Measurements from ENCODE around the gene FAM118B.

DNA sequence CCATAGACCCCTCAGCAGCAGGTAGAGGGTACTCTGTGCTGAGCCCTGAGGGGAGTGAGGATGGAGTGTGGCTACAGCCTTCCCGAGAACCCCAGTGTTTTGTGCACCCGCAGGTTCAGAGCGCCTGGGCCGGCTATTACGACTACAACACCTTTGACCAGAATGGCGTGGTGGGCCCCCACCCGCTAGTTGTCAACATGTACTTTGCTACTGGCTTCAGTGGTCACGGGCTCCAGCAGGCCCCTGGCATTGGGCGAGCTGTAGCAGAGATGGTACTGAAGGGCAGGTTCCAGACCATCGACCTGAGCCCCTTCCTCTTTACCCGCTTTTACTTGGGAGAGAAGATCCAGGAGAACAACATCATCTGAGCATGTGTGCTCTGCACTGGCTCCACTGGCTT is 65.7 kb downstream of the FAM118B start:
- TF ChIP-seq CTCF (IDR thresholded peaks at IDR 0.05), result no peak
- no peak for TF ChIP-seq POLR2A (IDR thresholded peaks at IDR 0.05)

Data from body of pancreas (tissue), 4 donors.